Neural crest cell (in vitro differentiated cells): Measurements from ENCODE around the gene NIPAL4. TPM values are rescaled to one million over a fixed set of nuclear protein-coding genes. Genes with fewer than 3 reads are reported as not detected.

Experiments used
- DNase-seq: peaks from one replicate; pipeline ENCODE4 v3.0.0; 2021; ENCODE audit warnings: low read depth, mixed read lengths, low spot score
- H3K27ac Mint-ChIP-seq: one replicate; pipeline ENCODE4 v1.8.0; 2021; ENCODE audit warnings: mild to moderate bottlenecking, mixed read lengths; ENCODE audit not compliant: unreplicated experiment
- H3K27me3 Mint-ChIP-seq: 2 replicates; pipeline ENCODE4 v1.8.0; 2021; ENCODE audit warnings: low read depth, mild to moderate bottlenecking, mixed read lengths
- H3K36me3 Mint-ChIP-seq: 2 replicates; pipeline ENCODE4 v1.8.0; 2021; ENCODE audit warnings: low read depth, mild to moderate bottlenecking, mixed read lengths
- H3K4me1 Mint-ChIP-seq: 2 replicates; pipeline ENCODE4 v1.8.0; 2021; ENCODE audit warnings: mixed read lengths
- H3K4me3 Mint-ChIP-seq: one replicate; pipeline ENCODE4 v1.8.0; 2021; ENCODE audit warnings: mild to moderate bottlenecking, mixed read lengths
- H3K9me3 Mint-ChIP-seq: 2 replicates; pipeline ENCODE4 v1.8.0; 2021; ENCODE audit warnings: mixed read lengths
- total RNA-seq: library from RNA; stranded (reverse); gene quantifications from 2 replicates; pipeline ENCODE4 v1.2.1, GENCODE V29; 2021
- TF ChIP-seq, protein P1 (sequence below): fragments of 200-600 bp; sonication (generic); conservative IDR thresholded peaks from 2 replicates; pipeline ENCODE4 v1.5.0; 2021; ENCODE audit warnings: antibody characterized with exemption, mild to moderate bottlenecking

Gene NIPAL4
- total RNA-seq, 1 donor from 2014 or later: not detected

- TF ChIP-seq, protein P1, sequence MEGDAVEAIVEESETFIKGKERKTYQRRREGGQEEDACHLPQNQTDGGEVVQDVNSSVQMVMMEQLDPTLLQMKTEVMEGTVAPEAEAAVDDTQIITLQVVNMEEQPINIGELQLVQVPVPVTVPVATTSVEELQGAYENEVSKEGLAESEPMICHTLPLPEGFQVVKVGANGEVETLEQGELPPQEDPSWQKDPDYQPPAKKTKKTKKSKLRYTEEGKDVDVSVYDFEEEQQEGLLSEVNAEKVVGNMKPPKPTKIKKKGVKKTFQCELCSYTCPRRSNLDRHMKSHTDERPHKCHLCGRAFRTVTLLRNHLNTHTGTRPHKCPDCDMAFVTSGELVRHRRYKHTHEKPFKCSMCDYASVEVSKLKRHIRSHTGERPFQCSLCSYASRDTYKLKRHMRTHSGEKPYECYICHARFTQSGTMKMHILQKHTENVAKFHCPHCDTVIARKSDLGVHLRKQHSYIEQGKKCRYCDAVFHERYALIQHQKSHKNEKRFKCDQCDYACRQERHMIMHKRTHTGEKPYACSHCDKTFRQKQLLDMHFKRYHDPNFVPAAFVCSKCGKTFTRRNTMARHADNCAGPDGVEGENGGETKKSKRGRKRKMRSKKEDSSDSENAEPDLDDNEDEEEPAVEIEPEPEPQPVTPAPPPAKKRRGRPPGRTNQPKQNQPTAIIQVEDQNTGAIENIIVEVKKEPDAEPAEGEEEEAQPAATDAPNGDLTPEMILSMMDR: no peak
- Mint-ChIP-seq H3K36me3 (no peaks in the 10 kb centered on the region), H3K4me3 (no peak overlapping the region), H3K4me1 (no peaks in the 10 kb centered on the region), H3K9me3 (no peaks in the 10 kb centered on the region), H3K27me3 (no peaks in the 10 kb centered on the region), H3K27ac (no peak overlapping the region)
- DNase-seq: no peak
These were observed 10.6 kb downstream of the NIPAL4 start for GRCh38 chr5:157470631-157471030.

DNA sequence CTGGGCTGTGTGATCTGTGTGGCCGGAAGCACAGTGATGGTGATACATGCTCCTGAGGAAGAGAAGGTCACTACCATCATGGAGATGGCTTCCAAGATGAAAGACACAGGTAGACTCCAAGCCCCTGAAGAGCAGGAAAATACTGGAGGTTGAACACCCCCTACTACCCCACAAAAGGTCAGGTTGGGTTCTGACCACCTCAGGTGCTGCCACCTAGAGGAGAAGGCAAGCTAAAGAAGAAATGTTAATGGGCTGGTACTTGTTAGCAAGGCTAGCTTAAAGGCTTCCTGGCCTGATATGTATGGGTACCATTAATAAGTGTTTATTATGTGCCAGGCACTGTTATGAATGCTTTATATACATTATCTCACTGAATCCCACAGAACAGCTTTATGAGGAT, 11.7 kb downstream of the NIPAL4 start:
- no peaks in the 10 kb centered on the region for H3K36me3 Mint-ChIP-seq
- no peaks in the 10 kb centered on the region for H3K4me1 Mint-ChIP-seq
- no peak overlapping the region for H3K27ac Mint-ChIP-seq
- DNase-seq: peak; percentile 16
- no peaks in the 10 kb centered on the region for H3K9me3 Mint-ChIP-seq
- no peaks in the 10 kb centered on the region for H3K27me3 Mint-ChIP-seq
- TF ChIP-seq, protein P1: peak; percentile 65
- no peak overlapping the region for H3K4me3 Mint-ChIP-seq

DNA sequence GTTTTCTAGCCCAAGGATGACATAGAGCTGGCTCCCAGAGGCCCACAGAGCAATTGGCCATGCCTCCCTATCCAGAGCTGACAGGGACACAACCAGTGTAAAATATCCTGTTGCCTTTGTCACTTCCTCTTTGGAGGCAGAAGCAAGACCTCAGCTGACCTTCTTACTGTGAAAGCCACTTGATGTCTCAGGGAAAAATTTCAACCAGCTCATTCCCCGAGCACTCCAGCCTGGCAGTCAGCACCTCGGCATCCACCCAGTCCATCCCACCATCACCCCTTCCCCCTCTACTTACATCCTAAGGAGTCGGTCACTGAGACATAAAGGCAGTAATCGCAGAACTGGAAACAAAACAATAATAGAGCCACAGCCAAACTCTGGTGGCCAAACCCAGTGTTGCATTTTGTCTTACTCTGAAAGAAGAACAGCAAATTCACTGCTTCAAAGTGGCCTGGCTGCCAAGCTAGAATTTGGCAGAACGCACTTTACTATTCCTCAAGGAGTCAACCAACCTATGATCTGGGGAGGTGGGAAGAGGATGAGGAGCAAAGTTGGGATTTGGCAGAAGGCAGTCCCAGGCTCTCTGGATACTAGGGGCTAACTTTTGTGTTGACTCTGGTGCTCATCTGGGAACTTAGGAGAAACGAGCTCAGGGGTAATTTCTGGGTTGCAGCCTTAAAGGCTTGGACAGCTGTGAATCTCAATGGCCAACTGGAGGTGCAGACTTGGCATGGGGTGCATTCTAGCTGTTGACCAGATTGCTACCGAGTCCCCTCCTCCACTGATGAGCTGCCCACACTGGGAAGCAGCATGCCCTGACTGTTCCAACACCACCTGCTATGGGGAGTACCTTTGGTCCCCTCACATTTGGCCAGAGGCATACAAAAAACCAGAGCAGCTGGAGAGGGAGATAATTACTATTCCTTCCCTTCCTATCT, 13.6 kb downstream of the NIPAL4 start:
- H3K27me3 Mint-ChIP-seq: no peaks in the 10 kb centered on the region
- peaks cover 5% of the 10 kb centered on the region for H3K4me1 Mint-ChIP-seq
- H3K9me3 Mint-ChIP-seq: no peaks in the 10 kb centered on the region
- no peak for DNase-seq
- no peaks in the 10 kb centered on the region for H3K36me3 Mint-ChIP-seq
- no peak overlapping the region for H3K4me3 Mint-ChIP-seq
- H3K27ac Mint-ChIP-seq: no peak overlapping the region
- TF ChIP-seq, protein P1: no peak

- TF ChIP-seq, protein P1: no peak
- H3K9me3 Mint-ChIP-seq: no peaks in the 10 kb centered on the region
- peaks cover 3% of the 10 kb centered on the region for H3K36me3 Mint-ChIP-seq
- DNase-seq: no peak
- H3K4me1 Mint-ChIP-seq: peaks cover 5% of the 10 kb centered on the region
- no peaks in the 10 kb centered on the region for H3K27me3 Mint-ChIP-seq
- H3K27ac Mint-ChIP-seq: no peak overlapping the region
- no peak overlapping the region for H3K4me3 Mint-ChIP-seq
These were observed 15.4 kb downstream of the NIPAL4 start for GRCh38 chr5:157475432-157475831.

- no peak overlapping the region for H3K4me3 Mint-ChIP-seq
- H3K36me3 Mint-ChIP-seq: peaks cover 3% of the 10 kb centered on the region
- no peaks in the 10 kb centered on the region for H3K9me3 Mint-ChIP-seq
- H3K27ac Mint-ChIP-seq: no peak overlapping the region
- H3K27me3 Mint-ChIP-seq: no peaks in the 10 kb centered on the region
- DNase-seq: peak; percentile 31
- peaks cover 5% of the 10 kb centered on the region for H3K4me1 Mint-ChIP-seq
- TF ChIP-seq, protein P1: peak; percentile 85
These were observed 16.8 kb downstream of the NIPAL4 start for GRCh38 chr5:157476702-157477408.
